ENCODE data around the gene PRSS27.

GRCh38 chr16:2726923-2727322, 6.9 kb upstream of the PRSS27 start:
- TF ChIP-seq, protein P1, sequence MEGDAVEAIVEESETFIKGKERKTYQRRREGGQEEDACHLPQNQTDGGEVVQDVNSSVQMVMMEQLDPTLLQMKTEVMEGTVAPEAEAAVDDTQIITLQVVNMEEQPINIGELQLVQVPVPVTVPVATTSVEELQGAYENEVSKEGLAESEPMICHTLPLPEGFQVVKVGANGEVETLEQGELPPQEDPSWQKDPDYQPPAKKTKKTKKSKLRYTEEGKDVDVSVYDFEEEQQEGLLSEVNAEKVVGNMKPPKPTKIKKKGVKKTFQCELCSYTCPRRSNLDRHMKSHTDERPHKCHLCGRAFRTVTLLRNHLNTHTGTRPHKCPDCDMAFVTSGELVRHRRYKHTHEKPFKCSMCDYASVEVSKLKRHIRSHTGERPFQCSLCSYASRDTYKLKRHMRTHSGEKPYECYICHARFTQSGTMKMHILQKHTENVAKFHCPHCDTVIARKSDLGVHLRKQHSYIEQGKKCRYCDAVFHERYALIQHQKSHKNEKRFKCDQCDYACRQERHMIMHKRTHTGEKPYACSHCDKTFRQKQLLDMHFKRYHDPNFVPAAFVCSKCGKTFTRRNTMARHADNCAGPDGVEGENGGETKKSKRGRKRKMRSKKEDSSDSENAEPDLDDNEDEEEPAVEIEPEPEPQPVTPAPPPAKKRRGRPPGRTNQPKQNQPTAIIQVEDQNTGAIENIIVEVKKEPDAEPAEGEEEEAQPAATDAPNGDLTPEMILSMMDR (IDR thresholded peaks at IDR 0.05 in 4 of 5, conservative IDR thresholded peaks at IDR 0.05 in 1 of 5) = no peak
- no peak for TF ChIP-seq POLR2A (IDR thresholded peaks at IDR 0.05)
